ENCODE data around the gene GPNMB. TPM values are rescaled to one million over a fixed set of nuclear protein-coding genes. Genes with fewer than 3 reads are reported as not detected.
A peak's percentile ranks its signal among the peaks of the same experiment; 100 is the strongest.

The GPNMB gene
- total RNA-seq, 4 donors from 2014 or later = 46.1 to 94.9 (median 60.7) TPM

DNA sequence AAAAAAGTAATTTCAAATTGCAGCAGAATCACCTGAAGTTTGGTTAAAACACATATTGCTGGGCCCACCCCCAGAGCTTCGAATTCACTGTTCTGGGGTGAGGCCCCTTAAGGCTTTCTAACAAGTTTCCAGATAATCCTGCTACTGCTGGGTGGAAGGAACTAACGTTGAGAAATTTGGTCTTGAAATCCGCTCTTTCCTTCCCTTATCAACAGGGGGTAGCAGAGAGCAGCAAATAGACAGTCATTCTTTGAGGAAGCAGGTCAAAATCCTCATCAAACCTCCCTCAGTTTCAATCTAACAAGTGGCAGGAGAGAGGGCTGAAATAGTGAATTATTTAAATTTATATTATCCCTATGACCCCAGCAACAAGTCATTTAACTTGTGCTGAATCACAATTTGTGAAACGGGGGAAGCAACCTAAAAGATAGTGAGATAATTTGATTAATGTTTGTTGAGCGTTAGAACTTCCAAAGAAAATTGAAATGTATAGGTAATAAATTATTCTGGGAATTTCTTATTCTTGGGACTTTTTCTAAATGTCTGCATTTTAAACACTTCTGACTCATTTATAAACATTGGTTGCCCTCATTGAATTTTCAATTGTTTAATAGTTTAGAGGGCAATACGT lies 30.9 kb downstream of the GPNMB start:
- Histone ChIP-seq H3K27ac (replicated peaks in 1 of 4) (no peak overlapping the region), H3K27me3 (no peaks in the 10 kb centered on the region), H3K9me3 (no peaks in the 10 kb centered on the region), H3K4me1 (peaks cover 0 to 8% (median 3%) of the 10 kb centered on the region in 4 donors), H3K36me3 (peaks cover 0 to 8% (median 0%) of the 10 kb centered on the region in 4 donors), H3K4me3 (no peak overlapping the region)
- TF ChIP-seq, protein P1, sequence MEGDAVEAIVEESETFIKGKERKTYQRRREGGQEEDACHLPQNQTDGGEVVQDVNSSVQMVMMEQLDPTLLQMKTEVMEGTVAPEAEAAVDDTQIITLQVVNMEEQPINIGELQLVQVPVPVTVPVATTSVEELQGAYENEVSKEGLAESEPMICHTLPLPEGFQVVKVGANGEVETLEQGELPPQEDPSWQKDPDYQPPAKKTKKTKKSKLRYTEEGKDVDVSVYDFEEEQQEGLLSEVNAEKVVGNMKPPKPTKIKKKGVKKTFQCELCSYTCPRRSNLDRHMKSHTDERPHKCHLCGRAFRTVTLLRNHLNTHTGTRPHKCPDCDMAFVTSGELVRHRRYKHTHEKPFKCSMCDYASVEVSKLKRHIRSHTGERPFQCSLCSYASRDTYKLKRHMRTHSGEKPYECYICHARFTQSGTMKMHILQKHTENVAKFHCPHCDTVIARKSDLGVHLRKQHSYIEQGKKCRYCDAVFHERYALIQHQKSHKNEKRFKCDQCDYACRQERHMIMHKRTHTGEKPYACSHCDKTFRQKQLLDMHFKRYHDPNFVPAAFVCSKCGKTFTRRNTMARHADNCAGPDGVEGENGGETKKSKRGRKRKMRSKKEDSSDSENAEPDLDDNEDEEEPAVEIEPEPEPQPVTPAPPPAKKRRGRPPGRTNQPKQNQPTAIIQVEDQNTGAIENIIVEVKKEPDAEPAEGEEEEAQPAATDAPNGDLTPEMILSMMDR (IDR thresholded peaks at IDR 0.05) = peak; percentile 57 to 76 (median 63)
- TF ChIP-seq EP300 (IDR thresholded peaks at IDR 0.05) = no peak
- no peak for DNase-seq (ENCODE audit: extremely low spot score)
- intact Hi-C loops (cut with DNase I) = loop anchor here (5.0 kb wide), 1 partner anchor 185 kb away; no protein-coding TSS in a partner anchor
- 33% methylated on average over 6 of the region's 6 CpGs for WGBS

DNA sequence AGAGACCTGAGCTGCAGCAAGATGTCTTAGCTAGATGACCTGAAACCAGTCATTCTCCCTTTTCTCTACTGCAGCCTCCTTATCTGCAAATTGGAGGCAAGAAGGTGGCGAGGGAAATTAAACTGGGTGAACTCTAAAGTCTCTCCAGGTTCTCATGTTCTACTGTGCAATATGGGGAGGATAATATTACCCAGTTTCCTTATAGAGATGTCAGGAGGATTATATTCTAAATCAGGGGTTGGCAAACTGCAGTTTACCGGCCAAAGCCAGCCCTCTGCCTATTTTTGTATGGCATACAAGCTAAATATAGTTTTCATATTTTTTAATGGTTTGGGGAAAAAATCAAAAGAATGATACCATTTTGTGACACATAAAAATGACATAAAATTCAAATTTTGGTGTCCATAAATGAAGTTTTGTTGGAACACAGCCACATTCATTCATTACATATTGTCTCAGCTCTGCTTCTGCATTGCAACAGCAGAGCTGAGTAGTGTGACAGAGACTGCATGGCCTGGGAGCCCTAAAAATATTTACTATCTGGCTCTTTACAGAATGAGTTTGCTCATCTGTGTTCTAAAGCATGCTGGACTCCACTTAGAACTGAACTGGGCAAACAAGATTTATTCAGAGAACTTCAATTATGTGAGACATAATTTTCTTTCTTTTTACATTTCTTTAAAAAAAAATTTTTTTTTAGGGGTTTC lies 33.4 kb downstream of the GPNMB start:
- intact Hi-C loops (cut with DNase I) = loop anchor here (5.0 kb wide), 1 partner anchor 182 kb away; no protein-coding TSS in a partner anchor
- Histone ChIP-seq H3K36me3 (peaks cover 0 to 4% (median 0%) of the 10 kb centered on the region in 4 donors), H3K27ac (replicated peaks in 1 of 4) (no peak overlapping the region), H3K4me3 (no peak overlapping the region), H3K4me1 (no peaks in the 10 kb centered on the region), H3K27me3 (no peaks in the 10 kb centered on the region), H3K9me3 (no peaks in the 10 kb centered on the region)
- 92% methylated on average over 2 of the region's 2 CpGs for WGBS
- DNase-seq (ENCODE audit: extremely low spot score) = no peak
- TF ChIP-seq POLR2AphosphoS5 (IDR thresholded peaks at IDR 0.05) (no peak), EP300 (IDR thresholded peaks at IDR 0.05) (no peak), POLR2A (IDR thresholded peaks at IDR 0.05; ENCODE audit: low read depth) (no peak)
- TF ChIP-seq, protein P1 (IDR thresholded peaks at IDR 0.05) = no peak

DNA sequence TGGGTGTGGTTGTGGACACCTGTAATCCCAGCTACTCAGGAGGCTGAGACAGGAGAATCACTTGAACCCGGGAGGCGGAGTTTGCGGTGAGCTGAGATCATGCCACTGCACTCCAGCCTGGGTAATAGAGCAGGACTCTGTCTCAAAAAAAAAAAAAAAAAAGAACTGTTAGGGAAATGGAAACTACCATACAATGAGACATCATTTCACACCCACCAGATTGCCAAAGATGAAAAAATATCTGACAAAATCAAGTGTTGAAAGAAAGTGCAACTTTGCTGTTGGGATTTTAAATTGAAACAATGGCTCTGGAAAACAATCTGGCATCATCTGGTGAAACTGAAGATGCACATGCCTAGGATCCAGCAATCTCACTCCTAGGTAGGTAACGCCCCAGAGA lies 36.5 kb downstream of the GPNMB start:
- no peaks in the 10 kb centered on the region for H3K36me3 ChIP-seq
- no peaks in the 10 kb centered on the region for H3K9me3 ChIP-seq
- no peaks in the 10 kb centered on the region for H3K27me3 ChIP-seq
- no peak overlapping the region for H3K4me3 ChIP-seq
- intact Hi-C loops (cut with DNase I) = no loop called here
- DNase-seq (ENCODE audit: extremely low spot score) = no peak
- no peaks in the 10 kb centered on the region for H3K4me1 ChIP-seq
- WGBS = 98% methylated on average over 4 of the region's 4 CpGs
- TF ChIP-seq EP300 (IDR thresholded peaks at IDR 0.05) (no peak), POLR2AphosphoS5 (IDR thresholded peaks at IDR 0.05) (no peak), POLR2A (IDR thresholded peaks at IDR 0.05; ENCODE audit: low read depth) (no peak)
- TF ChIP-seq, protein P1 (IDR thresholded peaks at IDR 0.05) = no peak
- H3K27ac ChIP-seq (replicated peaks in 1 of 4) = no peak overlapping the region

DNA sequence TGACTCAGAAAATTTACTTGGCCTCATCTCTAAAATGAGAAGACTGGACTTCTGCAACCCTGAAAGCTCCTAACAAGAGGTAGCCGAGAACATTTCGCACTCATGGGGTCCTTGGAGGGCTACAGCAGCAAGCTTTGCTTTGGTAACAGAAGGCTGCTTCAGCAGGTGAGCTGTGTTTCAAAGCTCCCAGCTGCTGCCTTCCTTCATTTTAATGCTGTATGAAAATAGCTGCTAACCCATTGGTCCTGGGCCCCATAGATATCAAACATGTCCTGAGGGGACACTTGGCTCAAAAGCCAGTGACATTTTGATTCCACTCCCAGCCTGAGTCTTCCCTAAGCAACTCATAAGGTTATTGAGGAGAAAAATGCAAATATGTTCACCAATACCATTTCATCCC lies 38.3 kb downstream of the GPNMB start:
- no peaks in the 10 kb centered on the region for H3K4me1 ChIP-seq
- no peaks in the 10 kb centered on the region for H3K27me3 ChIP-seq
- H3K4me3 ChIP-seq = no peak overlapping the region
- TF ChIP-seq EP300 (IDR thresholded peaks at IDR 0.05) (no peak), POLR2A (IDR thresholded peaks at IDR 0.05; ENCODE audit: low read depth) (no peak), POLR2AphosphoS5 (IDR thresholded peaks at IDR 0.05) (no peak)
- TF ChIP-seq, protein P1 (IDR thresholded peaks at IDR 0.05) = no peak
- no peaks in the 10 kb centered on the region for H3K36me3 ChIP-seq
- H3K27ac ChIP-seq (replicated peaks in 1 of 4) = no peak overlapping the region
- intact Hi-C loops (cut with DNase I) = no loop called here
- no peaks in the 10 kb centered on the region for H3K9me3 ChIP-seq
- DNase-seq (ENCODE audit: extremely low spot score) = no peak
- 95% methylated on average over 2 of the region's 2 CpGs for WGBS

All from esophagus muscularis mucosa (tissue), 4 donors.